ENCODE results near the gene SUSD4.
A peak's percentile ranks its signal among the peaks of the same experiment; 100 is the strongest.
"Not testable (repeated sequence)": the region's sequence is repeated elsewhere in the genome, so short reads cannot be mapped to it uniquely, and the experiment has no call there.

Gene SUSD4

GRCh38 chr1:223257856-223258550, 106.0 kb downstream of the SUSD4 start:
- DNase-seq: no peak

GRCh38 chr1:223256034-223256433, 107.9 kb downstream of the SUSD4 start:
- DNase-seq: no peak

GRCh38 chr1:223253916-223254315, 110.1 kb downstream of the SUSD4 start:
- no peak for DNase-seq

DNA sequence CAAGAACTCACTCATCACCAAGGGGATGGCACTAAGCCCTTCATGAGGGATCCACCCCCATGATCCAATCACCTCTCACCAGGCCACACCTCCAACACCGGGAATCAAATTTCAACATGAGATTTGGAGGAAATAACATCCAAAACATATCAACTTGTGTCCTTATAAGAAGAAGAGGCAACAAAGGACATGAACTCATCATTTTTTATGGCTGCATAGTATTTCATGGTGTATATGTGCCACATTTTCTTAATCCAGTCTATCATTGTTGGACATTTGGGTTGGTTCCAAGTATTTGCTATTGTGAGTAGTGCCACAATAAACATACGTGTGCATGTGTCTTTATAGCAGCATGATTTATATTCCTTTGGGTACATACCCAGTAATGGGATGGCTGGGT, 112.6 kb downstream of the SUSD4 start:
- DNase-seq: not testable (repeated sequence)

DNA sequence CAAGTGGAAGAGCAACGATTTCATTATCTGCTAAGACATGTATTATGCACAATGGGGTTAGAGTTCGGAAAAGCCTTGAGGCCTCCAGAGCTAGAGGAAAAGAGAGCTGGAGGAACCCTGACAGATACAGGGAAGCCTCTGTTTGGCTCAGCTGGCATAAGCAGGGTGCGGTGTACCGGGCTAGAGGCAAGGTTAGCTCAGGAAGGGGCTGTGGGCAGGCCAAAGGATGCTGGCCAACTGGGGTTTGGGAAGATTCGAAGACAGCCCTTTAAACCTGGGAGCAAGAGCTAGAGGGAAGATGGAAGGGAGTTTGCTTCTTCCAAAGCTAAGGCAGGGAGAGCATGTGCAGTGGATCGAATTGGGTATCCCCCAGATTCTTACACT, 113.4 kb downstream of the SUSD4 start:
- no peak for DNase-seq

GRCh38 chr1:223249854-223250631, 113.9 kb downstream of the SUSD4 start:
- no peak for DNase-seq

DNA sequence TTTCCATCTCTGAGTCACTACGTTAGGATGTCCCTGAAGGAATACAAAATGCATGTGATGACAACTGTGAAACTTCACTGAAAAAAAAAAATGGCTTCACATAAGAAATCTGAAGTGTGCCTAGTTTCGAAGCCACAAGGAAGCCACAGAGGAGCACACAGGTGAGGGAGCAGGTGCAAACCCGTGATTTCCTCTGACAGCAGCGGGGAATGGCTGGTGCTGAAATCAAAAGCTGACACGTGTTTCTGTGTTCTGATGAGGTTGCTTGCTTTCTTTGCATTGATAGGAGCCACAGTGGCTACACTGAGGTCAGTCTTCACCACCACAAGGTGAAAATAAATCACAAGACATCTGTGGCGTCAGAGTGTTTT, 115.2 kb downstream of the SUSD4 start:
- no peak for DNase-seq

DNA sequence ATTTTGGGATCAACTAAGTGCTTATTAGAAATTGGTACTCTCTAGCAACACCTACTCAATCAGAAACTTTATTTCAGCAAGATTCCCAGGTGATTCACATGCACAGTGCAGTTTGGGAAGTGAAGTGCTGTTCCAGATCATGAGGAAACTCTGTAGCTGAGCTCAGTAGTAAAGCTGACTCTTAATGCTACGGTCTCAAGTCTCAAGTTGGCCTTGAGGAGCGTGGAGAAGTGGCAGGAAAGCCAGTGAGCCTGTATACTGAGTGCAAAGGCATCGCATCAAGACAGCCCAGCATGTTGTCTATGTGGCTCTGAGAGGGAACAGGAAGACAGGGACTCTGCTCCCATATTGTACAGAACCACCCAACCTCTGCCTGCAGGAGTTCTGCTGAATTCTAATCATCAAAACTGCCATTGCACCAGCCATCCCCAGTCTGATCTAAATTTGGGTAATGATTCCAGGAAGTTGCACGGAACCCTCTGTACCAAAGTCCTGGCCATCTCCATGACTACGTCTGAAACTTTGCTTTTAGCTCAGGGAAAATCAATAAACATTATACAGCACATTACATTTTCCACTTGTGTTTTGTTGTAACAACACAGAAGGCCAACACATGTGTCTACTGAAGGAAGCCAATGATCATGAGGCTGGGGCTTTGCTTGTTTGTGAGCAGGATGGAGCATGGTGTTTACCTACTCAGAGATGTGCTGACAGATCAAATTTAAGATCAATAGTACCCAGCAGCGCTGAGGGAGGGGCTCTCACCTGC, 115.8 kb downstream of the SUSD4 start:
- no peak for DNase-seq

- no peak for DNase-seq
These were observed 117.4 kb downstream of the SUSD4 start for GRCh38 chr1:223246476-223247112.

- no peak for DNase-seq
These were observed 118.0 kb downstream of the SUSD4 start for GRCh38 chr1:223245983-223246382.

DNA sequence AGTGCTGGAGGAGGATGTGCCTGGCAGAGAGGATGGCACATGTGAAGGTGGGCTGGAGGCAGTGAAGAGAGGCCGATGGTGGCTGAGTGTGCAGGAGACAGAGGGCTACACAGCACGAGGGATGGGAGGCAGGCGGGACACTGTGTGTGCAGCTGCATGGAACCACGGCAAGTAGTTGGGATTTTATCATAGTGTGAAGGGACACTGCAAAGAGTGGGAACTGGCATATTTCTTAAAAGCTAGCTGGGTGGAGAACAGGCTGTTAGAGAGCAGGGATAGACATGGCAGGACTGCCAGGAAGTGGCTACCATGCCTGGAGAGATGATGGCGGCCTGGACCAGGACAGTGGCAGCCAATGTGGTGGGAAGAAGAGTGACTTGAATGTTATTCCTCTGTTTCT, 118.6 kb downstream of the SUSD4 start:
- no peak for DNase-seq

GRCh38 chr1:223244366-223245103, 119.4 kb downstream of the SUSD4 start:
- no peak for DNase-seq

DNA sequence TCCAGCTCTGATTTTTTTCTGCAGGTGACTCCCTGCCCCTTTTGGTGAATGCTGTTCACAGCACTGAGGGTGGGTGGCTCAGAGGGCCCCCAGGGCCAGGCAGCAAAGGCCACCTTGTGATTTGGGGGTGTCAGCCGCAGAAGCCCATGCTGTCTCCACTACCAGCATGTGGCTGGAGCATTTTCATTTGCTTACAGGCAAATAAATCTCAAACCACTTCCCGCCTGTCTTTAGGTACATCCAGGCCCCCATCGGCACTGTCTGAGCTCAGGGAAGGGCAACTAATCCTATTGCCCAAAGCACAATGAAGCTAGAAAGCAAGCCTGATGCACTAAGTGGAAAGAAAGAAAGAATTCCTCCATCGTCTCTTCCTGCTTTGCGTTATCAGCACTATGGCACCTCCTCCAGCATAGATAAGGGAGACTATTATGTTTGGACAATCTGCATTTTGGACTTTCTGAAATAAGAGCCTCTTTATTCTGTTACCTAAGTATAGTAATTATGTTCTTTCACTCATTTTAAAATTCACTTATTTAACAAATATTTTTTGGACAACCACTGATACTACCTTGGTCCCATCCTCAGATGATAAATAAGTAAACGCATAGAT, 120.4 kb downstream of the SUSD4 start:
- no peak for DNase-seq

- DNase-seq: no peak
These were observed 121.0 kb downstream of the SUSD4 start for GRCh38 chr1:223242971-223243370.

DNA sequence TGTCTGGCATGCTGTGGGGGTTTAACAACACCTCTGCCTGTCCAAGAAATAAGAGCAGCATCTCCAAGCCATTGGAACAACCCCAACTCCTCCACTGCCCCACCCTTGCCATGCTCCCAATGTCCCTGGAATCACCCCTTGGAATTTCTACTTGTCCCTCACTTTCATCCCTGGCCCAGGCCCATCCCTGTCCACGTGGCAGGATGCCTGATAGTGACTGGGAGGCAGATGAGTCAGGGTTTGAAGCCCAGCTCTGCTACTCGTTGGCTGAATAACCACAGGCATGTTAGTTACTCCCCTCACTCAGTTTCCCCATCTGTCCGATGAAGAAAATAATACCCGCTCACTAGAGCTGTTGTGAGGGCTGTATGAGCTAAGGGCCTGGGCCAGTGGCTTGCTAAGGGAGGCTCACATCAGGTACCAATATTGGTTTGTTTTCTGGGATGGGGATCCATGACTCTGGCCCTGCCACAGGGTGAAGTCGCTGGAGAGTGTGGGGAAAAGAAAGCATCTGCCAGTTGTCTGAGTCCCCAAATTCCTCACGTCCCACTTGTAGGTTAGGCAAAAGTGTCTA, 121.5 kb downstream of the SUSD4 start:
- DNase-seq: no peak

- DNase-seq: no peak
These were observed 123.9 kb downstream of the SUSD4 start for GRCh38 chr1:223240122-223240521.

DNA sequence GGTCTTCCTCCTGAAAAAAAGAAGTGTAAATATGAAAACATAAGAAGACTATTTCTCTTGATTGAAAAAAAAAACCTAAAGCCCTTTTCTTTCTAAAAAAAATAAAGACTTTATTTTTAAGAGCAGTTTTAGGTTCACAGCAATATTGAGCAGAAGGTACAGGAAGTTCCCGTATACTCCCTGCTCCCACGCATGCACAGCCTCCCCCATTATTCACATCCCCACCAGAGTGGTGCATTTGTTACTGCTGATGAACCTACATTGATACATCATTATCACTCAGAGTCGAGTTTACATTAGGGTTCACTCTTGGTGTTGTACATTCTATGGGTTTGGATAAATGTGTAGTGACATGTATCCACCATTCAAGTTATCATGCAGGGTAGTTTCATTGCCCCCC, 128.9 kb downstream of the SUSD4 start:
- no peak for DNase-seq

GRCh38 chr1:223234534-223234933, 129.4 kb downstream of the SUSD4 start:
- DNase-seq: no peak

DNA sequence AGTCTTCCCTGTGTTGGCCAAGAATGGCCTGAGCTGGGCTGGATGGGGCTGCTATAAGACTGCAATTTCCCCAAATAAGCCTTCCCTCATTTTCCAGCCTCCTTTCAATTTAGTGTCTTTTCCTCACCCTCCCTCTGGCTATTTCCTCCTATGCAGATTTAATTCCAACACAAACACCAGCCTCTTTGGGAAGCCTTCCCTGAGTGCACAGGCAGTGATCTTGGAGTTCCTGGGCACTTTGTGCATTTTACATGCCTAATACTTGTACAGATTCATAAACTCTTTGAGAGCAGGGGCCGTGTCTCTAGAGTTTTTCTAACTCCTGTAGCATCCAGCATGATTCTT, 129.8 kb downstream of the SUSD4 start:
- no peak for DNase-seq

DNA sequence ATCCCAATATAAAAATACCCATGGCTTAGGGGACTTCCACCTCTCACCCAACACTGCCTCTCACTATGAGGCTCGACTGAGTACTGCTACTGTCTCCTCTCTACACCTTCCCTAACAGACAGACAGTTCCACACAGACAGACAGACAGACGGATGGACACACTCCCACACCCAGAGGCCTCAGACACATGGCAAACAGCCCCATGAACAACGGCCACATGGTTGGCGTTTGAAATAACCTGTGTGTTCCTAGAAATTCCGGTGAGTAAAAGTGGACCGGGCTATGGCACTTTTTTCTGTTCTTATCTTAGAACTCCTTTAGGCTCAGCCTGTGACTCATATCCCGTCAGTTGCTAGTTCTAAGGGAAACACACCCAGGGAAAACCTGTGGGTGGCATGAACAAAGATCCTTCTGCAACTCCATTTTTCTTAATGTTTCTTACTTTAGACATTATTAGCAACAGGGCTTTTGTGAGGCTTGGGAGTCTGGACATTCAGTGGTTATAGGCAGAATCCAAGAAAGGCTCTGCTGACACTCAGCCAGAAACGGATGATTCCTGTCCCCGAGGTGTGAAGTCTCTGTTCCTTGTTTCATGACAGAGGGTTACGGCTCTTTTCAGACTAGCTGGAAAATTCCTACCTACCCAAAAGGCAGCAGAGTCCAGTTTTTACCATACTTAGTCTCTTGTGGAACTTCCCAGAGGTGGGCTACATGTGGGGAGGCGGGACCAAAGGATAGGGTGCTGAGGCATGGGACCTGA, 130.4 kb downstream of the SUSD4 start:
- DNase-seq: peak in 17 of 58 donors; percentile 2 to 84 (median 29)
